SU-DHL-6 (cell line): ENCODE data around the gene IFNAR2.

Experiments used
- H2AFZ ChIP-seq: fragments of 200-600 bp; sonication (generic); 2 replicates; pipeline ENCODE4 v1.6.1; 2014; ENCODE audit warnings: low read depth, mild to moderate bottlenecking, moderate library complexity, mixed read lengths, antibody characterized with exemption, low read length; ENCODE audit not compliant: severe bottlenecking
- H3F3A ChIP-seq: fragments of 200-600 bp; shearing (Covaris generic); 2 replicates; pipeline ENCODE4 v1.6.0; 2016; ENCODE audit warnings: antibody characterized with exemption, mild to moderate bottlenecking; ENCODE audit not compliant: insufficient read depth
- H3K27ac ChIP-seq: fragments of 200-600 bp; sonication (generic); 2 replicates; pipeline ENCODE4 v1.5.1; 2016; ENCODE audit warnings: low read depth, mild to moderate bottlenecking, low read length, moderate library complexity, mixed read lengths
- H3K27me3 ChIP-seq: fragments of 200-600 bp; sonication (generic), shearing (Covaris generic); 2 replicates; pipeline ENCODE4 v1.6.0; 2014; ENCODE audit warnings: mild to moderate bottlenecking, low read length
- H3K36me3 ChIP-seq: fragments of 200-600 bp; sonication (generic); 2 replicates; pipeline ENCODE4 v1.6.1; 2014; ENCODE audit warnings: mild to moderate bottlenecking, low read length, mixed read lengths
- H3K4me2 ChIP-seq: fragments of 300-600, 200-600 bp; shearing (Covaris generic), sonication (generic); 2 replicates; pipeline ENCODE4 v1.6.0; 2014; ENCODE audit warnings: low read length, low read depth, mild to moderate bottlenecking; ENCODE audit not compliant: poor library complexity, severe bottlenecking
- H3K4me3 ChIP-seq: fragments of 200-600 bp; sonication (generic); 2 replicates; pipeline ENCODE4 v1.5.1; 2014; ENCODE audit warnings: antibody characterized with exemption, low read length, mild to moderate bottlenecking, mixed read lengths; ENCODE audit not compliant: insufficient read depth, poor library complexity, severe bottlenecking
- H3K79me2 ChIP-seq: fragments of 200-600 bp; sonication (generic); 2 replicates; pipeline ENCODE4 v1.6.1; 2014; ENCODE audit warnings: mild to moderate bottlenecking, low read length, moderate library complexity; ENCODE audit not compliant: insufficient read depth
- H3K9ac ChIP-seq: fragments of 200-600 bp; sonication (generic); 2 replicates; pipeline ENCODE4 v1.7.0; 2014; ENCODE audit warnings: mild to moderate bottlenecking, low read length
- H3K9me2 ChIP-seq: fragments of 200-600 bp; sonication (generic); replicated peaks from 2 replicates; pipeline ENCODE4 v1.6.1; 2014; ENCODE audit warnings: low read length; ENCODE audit not compliant: insufficient read depth
- H3K9me3 ChIP-seq: fragments of 200-600 bp; sonication (generic); 2 replicates; pipeline ENCODE4 v1.6.1; 2014; ENCODE audit warnings: low read length, mixed read lengths; ENCODE audit not compliant: insufficient read depth
- H4K20me1 ChIP-seq: fragments of 200-600 bp; sonication (generic); 2 replicates; pipeline ENCODE4 v1.6.1; 2014; ENCODE audit warnings: low read depth, mild to moderate bottlenecking, antibody characterized with exemption, low read length, moderate library complexity, mixed read lengths
- CTCF ChIP-seq: fragments of 200-600 bp; sonication (generic); IDR thresholded peaks from one replicate; pipeline ENCODE4 v1.5.1; 2017; ENCODE audit warnings: antibody characterized with exemption, mild to moderate bottlenecking, low read length, moderate library complexity; ENCODE audit not compliant: insufficient read depth, poor library complexity, severe bottlenecking
- EZH2phosphoT487 ChIP-seq: fragments of 200-600 bp; sonication (generic), shearing (Covaris generic); conservative IDR thresholded peaks from 2 replicates; pipeline ENCODE4 v1.6.1; 2018; ENCODE audit warnings: mild to moderate bottlenecking, antibody characterized with exemption, low read length, moderate library complexity, mixed read lengths

Gene IFNAR2

GRCh38 chr21:33236013-33236686 is 6.4 kb downstream of the IFNAR2 start:
- no peaks in the 10 kb centered on the region for H4K20me1 ChIP-seq
- H3K9ac ChIP-seq, result no peak overlapping the region
- peak overlapping the region; percentile 95; the same call in 1 of the 2 replicates for H3K27ac ChIP-seq
- H3K4me2 ChIP-seq, result peak overlapping the region; percentile 77
- no peak overlapping the region for H3K4me3 ChIP-seq
- H2AFZ ChIP-seq, result no peak overlapping the region
- TF ChIP-seq EZH2phosphoT487 (no peak), CTCF (no peak)
- no peaks in the 10 kb centered on the region for H3K9me2 ChIP-seq
- no peaks in the 10 kb centered on the region for H3K9me3 ChIP-seq
- no peaks in the 10 kb centered on the region for H3K27me3 ChIP-seq
- peaks cover 97% of the 10 kb centered on the region for H3K79me2 ChIP-seq
- peaks cover 8% of the 10 kb centered on the region; the same call in 1 of the 2 replicates for H3K36me3 ChIP-seq
- H3F3A ChIP-seq, result peaks cover 36% of the 10 kb centered on the region

- no peaks in the 10 kb centered on the region for H3K27me3 ChIP-seq
- H3K9me2 ChIP-seq, result no peaks in the 10 kb centered on the region
- H3K27ac ChIP-seq, result peak overlapping the region; percentile 95
- H3K9me3 ChIP-seq, result no peaks in the 10 kb centered on the region
- H3K9ac ChIP-seq, result no peak overlapping the region
- peaks cover 11% of the 10 kb centered on the region; the same call in 1 of the 2 replicates for H3K36me3 ChIP-seq
- H3K4me3 ChIP-seq, result no peak overlapping the region
- peaks cover 97% of the 10 kb centered on the region for H3K79me2 ChIP-seq
- peak overlapping the region; percentile 77 for H3K4me2 ChIP-seq
- TF ChIP-seq EZH2phosphoT487 (no peak), CTCF (no peak)
- H3F3A ChIP-seq, result peaks cover 30% of the 10 kb centered on the region
- no peaks in the 10 kb centered on the region for H4K20me1 ChIP-seq
- no peak overlapping the region for H2AFZ ChIP-seq
Observed at GRCh38 chr21:33236766-33237165, 7.0 kb downstream of the IFNAR2 start.

GRCh38 chr21:33237486-33237885 is 7.7 kb downstream of the IFNAR2 start:
- no peaks in the 10 kb centered on the region for H3K27me3 ChIP-seq
- peaks cover 14% of the 10 kb centered on the region; the same call in 1 of the 2 replicates for H3K36me3 ChIP-seq
- no peak overlapping the region for H3K4me3 ChIP-seq
- peak overlapping the region; percentile 95 for H3K27ac ChIP-seq
- TF ChIP-seq EZH2phosphoT487 (no peak), CTCF (no peak)
- H3K9me3 ChIP-seq, result no peaks in the 10 kb centered on the region
- no peak overlapping the region for H2AFZ ChIP-seq
- peaks cover 27% of the 10 kb centered on the region for H3F3A ChIP-seq
- H3K9me2 ChIP-seq, result no peaks in the 10 kb centered on the region
- H3K79me2 ChIP-seq, result peaks cover 95% of the 10 kb centered on the region
- H3K9ac ChIP-seq, result peak overlapping the region; percentile 57
- peak overlapping the region; percentile 77 for H3K4me2 ChIP-seq
- H4K20me1 ChIP-seq, result no peaks in the 10 kb centered on the region
